Stimulated activated CD8-positive, alpha-beta memory T cell treated with anti-CD3 and anti-CD28 coated beads, Interleukin-12 subunit alpha, Interleukin-12 subunit beta, amount 100 ng/mL, for 4 hours (primary cell): ENCODE data around the gene PHF10.
"Not testable (repeated sequence)": the region's sequence is repeated elsewhere in the genome, so short reads cannot be mapped to it uniquely, and the experiment has no call there.

ENCODE experiments used
- DNase-seq: peaks from one replicate; pipeline ENCODE4 v3.0.0-alpha.2; 2020; ENCODE audit warnings: low read depth

PHF10 gene

DNA sequence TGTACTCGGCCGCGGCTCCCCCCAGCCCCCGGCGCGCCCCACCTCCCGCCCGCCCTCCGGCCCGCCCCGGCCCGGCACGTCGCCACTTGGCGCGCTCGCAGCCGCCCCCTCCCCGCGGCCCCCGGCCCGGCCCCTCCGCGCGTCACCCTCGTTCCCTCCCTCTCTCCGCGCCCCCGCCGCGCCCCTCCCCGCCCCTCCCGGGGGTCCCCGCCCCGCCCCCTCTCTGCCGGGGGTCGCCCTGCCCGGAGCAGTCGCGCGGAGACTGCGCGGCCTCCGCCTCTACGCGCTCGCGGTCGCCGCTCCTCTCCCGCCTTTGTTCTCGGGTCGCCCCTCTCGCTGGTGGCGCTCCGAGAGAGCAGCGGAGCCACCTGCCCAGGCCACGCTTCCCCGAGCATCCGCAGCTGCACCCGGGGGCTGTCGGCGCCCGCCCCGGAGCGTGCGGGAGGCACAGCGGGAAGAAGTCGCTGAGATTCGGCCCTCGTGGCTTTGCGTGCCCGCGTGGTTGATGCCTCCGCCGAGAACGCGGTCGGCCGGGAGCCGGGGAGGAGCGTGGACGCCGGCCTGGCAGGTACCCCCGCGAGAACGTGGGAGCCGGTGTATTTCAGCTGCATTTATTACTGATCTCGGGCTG lies at the start of gene PHF10:
Gene PHF10 (minus strand): TSS at position 7 of the 631 bp plus-strand sequence. CDS start 569 bp downstream, outside the sequence.
- DNase-seq: peak; percentile 67

GRCh38 chr6:169766921-169767736 lies 42.8 kb upstream of the PHF10 start:
- DNase-seq: no peak

- DNase-seq: no peak
These were observed 41.9 kb upstream of the PHF10 start for GRCh38 chr6:169766232-169766631.

DNA sequence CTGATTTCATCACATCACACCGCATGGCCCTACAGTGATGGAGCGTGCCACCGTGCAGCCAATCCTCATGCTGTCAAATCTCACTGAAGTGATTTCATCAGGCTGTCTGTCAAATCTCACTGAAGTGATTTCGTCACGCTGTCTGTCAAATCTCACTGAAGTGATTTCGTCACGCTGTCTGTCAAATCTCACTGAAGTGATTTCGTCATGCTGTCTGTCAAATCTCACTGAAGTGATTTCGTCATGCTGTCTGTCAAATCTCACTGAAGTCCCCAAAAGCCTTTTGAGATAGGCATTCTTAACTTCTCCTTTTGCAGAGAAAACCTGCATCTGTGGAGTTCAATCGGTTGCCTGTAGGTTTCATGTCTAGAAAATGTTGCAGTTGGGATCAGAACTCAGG lies 41.5 kb upstream of the PHF10 start:
- not testable (repeated sequence) for DNase-seq

GRCh38 chr6:169763881-169764280 lies 39.6 kb upstream of the PHF10 start:
- no peak for DNase-seq

DNA sequence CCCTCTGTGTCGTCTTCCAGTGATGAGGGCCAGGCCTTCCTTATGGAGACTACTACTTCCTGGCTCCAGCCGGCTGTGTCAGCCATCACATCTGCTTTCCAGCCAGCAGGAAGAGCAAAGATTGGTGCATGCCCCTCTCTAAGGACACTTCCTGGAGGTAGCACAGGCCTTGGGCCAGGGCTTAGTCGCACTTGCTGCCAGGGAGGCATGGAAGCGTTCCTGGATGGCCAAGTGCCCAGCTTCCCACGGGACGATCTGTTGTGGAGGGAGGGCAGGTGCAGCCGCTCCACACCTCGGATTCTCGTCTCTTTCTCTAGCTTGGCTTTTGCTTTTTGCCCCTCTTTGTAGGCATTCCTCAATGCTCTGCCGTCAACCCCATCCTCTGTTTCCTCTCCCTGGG lies 39.0 kb upstream of the PHF10 start:
- DNase-seq: no peak

- DNase-seq: no peak
These were observed 30.9 kb upstream of the PHF10 start for GRCh38 chr6:169755162-169755561.

- no peak for DNase-seq
These were observed 27.8 kb upstream of the PHF10 start for GRCh38 chr6:169752074-169752623.

- peak; percentile 94 for DNase-seq
These were observed 27.2 kb upstream of the PHF10 start, which contains the start of the genes DYNLT2 and ERMARD for GRCh38 chr6:169751242-169752073. TSS of gene DYNLT2 (minus strand) at chr6:169751572. CDS start at chr6:169751458, 114 bp downstream. TSS of gene ERMARD (plus strand) at chr6:169751622. CDS start at chr6:169751658, 36 bp downstream.

GRCh38 chr6:169746556-169746955 lies 22.3 kb upstream of the PHF10 start:
- DNase-seq: no peak

DNA sequence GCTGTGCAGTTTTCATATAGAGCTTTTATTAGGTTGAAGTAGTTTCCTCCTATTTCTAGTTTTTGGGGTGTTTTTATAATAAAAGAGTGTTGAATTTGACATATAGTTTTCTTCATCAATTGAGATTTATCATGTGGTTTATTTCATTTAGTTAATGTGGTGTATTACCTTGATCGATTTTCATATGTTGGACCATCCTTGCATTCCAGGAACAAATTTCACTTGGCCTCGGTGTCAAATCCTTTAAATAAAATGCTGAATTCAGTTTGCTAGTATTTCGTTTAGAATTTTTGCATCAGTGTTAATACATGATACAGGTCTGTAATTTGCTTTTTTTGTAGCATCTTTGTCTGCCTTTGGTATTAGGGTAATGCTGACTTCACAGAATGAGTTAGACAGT lies 21.1 kb upstream of the PHF10 start:
- no peak for DNase-seq

DNA sequence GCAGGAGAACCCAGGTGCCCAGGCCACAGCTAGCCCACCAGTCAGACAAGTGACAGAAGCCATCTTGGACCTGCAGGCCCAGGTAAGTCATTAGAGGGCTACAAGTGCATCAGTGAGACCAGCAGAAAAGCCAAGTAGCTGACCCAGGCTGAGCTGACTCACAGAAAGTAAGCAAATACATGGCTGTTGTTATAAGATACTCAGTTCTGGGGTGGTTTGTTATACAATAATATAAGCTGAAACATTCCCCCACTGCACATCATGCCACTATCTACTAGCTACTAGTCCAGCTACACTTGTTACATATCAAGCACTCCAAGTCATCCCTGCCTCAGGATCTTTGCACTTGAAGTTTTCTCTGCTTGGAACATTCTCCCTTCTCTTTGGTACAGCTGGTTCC lies 17.0 kb upstream of the PHF10 start:
- DNase-seq: no peak

- DNase-seq: no peak
These were observed 14.8 kb upstream of the PHF10 start for GRCh38 chr6:169738976-169739529.

DNA sequence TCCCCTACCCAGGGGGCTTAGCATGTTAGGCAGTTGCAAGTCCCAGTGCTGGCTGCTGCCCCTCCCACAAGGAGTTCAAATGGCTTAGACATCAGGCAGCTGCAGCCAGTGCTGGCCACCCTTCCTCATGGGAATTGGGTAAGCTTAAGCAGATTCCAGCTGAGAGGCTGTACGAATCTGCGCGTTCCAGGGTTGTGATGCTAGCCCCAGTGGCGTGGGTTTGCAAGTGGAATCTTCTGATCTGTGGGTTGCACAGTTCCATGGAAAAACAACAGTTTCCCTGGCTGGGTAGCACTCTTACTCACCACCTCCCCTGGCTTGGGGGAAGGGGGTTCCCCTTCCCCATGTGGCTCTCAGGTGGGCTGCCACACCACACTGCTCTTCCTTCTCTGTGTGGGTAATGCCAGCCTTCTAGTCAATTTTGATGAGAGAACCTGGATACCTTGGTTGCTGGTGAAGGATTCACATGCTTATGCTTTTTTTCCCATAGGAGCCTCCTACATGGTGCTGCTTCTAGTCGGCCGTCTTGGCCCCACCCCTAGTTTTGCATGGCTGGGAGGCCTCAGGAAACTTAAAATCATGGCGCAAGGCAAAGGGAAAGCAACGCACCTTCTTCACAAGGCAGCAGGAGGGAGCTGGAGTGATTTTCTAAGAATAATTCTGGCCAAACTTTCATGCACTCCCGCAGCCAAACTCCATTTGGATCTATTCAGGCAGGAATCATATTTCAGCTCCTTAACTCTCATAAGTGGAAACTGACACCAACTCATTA lies 14.1 kb upstream of the PHF10 start:
- no peak for DNase-seq

- no peak for DNase-seq
These were observed 5.7 kb upstream of the PHF10 start for GRCh38 chr6:169729961-169730360.

DNA sequence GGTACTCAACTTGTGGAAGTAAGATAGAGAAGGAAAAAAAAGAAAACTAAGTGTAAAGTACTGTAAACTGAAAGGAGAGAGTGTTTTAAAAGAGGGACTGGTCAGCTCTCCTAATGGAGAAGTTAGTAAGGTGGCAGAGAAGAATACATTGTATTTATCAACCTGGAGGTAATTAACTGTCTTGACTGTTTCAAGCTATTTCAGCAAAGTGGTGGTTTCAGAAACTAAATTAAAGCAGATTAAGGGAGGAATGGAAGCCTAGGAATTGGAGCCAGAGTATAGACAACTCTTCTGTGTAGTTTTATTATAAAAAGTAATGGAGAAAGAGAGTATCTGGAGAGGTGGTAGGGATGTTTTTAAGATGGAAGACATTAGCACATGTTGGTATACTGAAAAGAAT lies 2.7 kb upstream of the PHF10 start:
- no peak for DNase-seq

DNA sequence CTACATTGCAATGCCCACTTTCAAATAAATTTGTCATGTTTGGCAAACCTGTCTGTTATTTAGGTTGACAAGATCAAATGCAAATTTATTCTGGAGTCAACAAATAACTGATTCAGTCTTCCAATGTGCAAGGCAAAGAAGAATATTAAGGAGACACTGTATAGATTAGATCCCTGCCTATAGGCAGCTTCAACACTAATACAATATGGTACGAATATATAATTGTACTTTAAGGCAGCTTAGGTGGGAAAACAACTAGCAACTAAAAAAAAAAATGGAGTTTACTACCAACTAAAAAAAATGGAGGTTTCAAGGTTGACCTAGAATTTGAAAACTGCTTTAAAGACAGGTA lies 1.7 kb upstream of the PHF10 start:
- DNase-seq: no peak

DNA sequence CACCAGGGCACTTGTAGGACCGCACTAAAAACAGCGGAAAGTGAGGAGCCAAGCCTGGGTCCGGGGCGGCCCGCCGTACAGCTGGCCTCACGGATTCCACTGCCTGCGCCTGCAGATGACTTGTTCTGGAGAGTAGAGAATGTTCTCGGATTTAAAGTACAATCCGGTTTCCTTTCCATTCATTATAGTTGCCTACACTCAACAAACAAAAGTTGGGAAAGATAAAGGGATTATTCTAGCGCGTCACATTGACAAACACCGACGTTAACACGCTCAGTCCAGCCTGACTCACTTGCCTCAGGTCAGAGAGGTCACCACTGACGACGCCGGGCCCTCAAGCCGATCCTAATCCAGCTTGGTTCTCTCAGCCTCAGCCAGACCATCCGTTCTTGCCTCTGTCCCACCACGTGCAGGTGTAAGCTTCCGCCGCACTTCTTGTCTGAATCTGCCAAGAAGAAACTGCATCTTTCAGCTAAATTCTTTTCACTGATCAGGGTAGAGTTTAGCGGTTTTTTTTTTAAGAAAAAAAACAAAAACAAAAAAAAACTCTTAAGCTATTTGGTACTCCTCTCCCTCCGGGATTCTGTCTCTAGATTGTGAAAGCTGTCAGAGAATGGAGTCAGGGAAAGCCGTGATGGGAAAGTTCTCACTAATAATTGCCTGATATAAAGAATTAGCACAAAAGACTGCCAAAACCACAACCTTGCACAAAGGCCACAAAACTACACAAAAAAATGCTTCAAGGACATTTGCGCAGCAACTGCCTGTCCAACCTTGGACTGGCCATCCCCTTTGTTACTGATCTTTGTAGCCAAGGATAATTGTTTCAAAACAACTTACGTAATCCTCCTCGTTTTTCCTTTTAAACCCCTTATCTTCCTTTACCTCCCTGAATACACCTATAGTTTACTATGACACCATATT lies 1.1 kb upstream of the PHF10 start:
- DNase-seq: no peak

DNA sequence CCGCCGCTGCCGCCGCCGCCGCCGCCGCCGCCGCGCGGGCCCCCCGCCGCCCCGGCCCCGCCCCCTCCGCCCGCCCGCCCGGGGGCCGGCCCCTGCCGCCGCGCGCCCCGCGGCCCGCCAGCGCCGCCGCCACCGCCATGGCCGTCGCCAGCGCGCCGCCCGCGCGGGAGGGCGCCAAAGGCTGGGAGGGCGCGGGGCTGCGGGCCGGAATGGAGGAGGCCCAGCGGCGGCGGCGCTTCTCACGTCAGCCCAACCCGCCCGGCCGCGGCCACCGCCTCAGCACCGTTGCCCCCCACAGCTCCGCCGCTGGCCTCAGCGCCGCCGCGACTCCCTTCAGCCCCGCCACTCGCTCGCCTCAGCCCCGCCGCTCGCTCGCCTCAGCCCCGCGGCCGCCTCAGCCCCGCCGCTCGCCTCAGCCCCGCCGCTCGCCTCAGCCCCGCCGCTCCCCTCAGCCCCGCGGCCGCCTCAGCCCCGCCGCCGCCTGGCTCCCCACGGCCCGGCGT lies 258 bp downstream of the PHF10 start:
- DNase-seq: no peak
